Tibial artery (tissue), 4 donors: ENCODE results near the gene LDLRAD3.

Experiments used
- DNase-seq, 2 donors: peaks; one replicate each; pipeline ENCODE4 v3.0.0-alpha.2; 2019
- H3K27ac ChIP-seq, 2 donors: fragments of 200-600 bp; sonication (generic) in 1 of 2; 1 replicate in 1 of 2; 2 replicates in 1 of 2; pipeline ENCODE4 v1.5.1; 2018 to 2019; ENCODE audit warnings: mild to moderate bottlenecking in 1 of 2
- H3K27me3 ChIP-seq, 2 donors: fragments of 200-600 bp; sonication (generic) in 1 of 2; one replicate each; pipeline versions ENCODE4 v1.5.1 to v1.6.0; 2016 to 2019
- H3K36me3 ChIP-seq, 3 donors: fragments of 200-600 bp; sonication (generic) in 2 of 3; one replicate each; pipeline ENCODE4 v1.5.1; 2016 to 2019; ENCODE audit warnings: mild to moderate bottlenecking in 2 of 3
- H3K4me1 ChIP-seq, 4 donors: fragments of 200-600 bp; sonication (generic) in 2 of 4; 1 replicate in 3 of 4; 2 replicates in 1 of 4; pipeline ENCODE4 v1.5.1; 2016 to 2019
- H3K4me3 ChIP-seq, 2 donors: fragments of 200-600 bp; sonication (generic) in 1 of 2; 1 replicate in 1 of 2; 2 replicates in 1 of 2; pipeline ENCODE4 v1.5.1; 2018 to 2019; ENCODE audit warnings: mild to moderate bottlenecking in 2 of 2
- H3K9me3 ChIP-seq, 3 donors: fragments of 200-600 bp; sonication (generic) in 1 of 3; one replicate each; pipeline ENCODE4 v1.5.1; 2016 to 2019
- intact Hi-C: fragments of 100-400 bp; cut with DNase I; formaldehyde crosslinking; loops from one replicate; pipeline ENCODE4 v1.15.0; 2023; ENCODE audit warnings: low total_unique reads
- TF ChIP-seq, protein P1 (sequence below), 2 experiments: fragments of 200-600 bp in 1 of 2; fragments of 450-650 bp in 1 of 2; IDR thresholded peaks; one replicate each; pipeline ENCODE4 v1.5.1; 2017 to 2019; ENCODE audit warnings: antibody characterized with exemption in 2 of 2, mild to moderate bottlenecking in 1 of 2, moderate library complexity in 1 of 2

The LDLRAD3 gene

DNA sequence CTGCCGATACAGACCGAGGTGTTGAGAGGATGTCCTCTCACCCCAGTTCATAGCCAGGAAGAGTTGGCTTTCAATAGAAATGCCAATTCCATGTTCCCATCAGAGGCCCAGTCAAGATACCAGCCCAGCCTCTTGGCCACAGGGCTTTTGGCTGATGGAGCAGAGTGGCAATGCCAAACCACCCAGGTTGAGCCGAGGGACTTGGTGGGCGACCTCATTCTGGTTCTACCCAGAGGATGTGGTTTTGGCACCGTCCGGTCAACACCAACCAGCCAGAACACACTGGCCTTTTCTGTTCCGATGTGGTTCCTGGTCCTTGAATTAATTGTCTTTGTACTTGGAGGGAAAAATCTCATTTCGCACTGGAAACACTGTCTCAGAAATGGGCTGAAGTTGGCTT is 284.8 kb downstream of the LDLRAD3 start:
- peak overlapping the region; percentile 5 to 57 for H3K27ac ChIP-seq
- peak in 1 of 2 donors; percentile 69 for DNase-seq
- no peaks in the 10 kb centered on the region for H3K27me3 ChIP-seq
- TF ChIP-seq, protein P1, sequence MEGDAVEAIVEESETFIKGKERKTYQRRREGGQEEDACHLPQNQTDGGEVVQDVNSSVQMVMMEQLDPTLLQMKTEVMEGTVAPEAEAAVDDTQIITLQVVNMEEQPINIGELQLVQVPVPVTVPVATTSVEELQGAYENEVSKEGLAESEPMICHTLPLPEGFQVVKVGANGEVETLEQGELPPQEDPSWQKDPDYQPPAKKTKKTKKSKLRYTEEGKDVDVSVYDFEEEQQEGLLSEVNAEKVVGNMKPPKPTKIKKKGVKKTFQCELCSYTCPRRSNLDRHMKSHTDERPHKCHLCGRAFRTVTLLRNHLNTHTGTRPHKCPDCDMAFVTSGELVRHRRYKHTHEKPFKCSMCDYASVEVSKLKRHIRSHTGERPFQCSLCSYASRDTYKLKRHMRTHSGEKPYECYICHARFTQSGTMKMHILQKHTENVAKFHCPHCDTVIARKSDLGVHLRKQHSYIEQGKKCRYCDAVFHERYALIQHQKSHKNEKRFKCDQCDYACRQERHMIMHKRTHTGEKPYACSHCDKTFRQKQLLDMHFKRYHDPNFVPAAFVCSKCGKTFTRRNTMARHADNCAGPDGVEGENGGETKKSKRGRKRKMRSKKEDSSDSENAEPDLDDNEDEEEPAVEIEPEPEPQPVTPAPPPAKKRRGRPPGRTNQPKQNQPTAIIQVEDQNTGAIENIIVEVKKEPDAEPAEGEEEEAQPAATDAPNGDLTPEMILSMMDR (IDR thresholded peaks at IDR 0.05) = no peak
- intact Hi-C loops = no loop called here
- H3K9me3 ChIP-seq = no peaks in the 10 kb centered on the region
- H3K36me3 ChIP-seq = no peaks in the 10 kb centered on the region
- H3K4me1 ChIP-seq = peaks cover 0 to 38% (median 24%) of the 10 kb centered on the region in 4 donors
- H3K4me3 ChIP-seq = no peak overlapping the region

DNA sequence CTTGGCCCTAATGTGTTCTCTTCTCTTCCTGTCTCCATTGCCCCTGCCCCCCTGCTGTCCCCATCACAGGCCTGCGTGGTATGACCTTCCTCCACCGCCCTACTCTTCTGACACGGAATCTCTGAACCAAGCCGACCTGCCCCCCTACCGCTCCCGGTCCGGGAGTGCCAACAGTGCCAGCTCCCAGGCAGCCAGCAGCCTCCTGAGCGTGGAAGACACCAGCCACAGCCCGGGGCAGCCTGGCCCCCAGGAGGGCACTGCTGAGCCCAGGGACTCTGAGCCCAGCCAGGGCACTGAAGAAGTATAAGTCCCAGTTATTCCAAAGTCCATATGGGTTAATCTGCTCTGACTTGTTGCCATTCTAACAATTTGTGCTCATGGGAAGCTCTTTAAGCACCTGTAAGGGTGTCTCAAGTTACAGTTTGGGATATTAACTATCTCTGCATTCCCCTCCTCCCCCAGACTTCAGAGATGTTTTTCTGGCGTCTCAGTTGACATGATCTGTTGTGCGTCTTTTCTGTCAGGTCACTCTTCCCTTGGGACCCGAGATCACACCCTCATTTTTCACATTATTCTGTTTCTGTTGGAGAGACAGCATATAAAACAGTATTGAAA is 285.3 kb downstream of the LDLRAD3 start:
- intact Hi-C loops = no loop called here
- Histone ChIP-seq H3K4me1 (peaks cover 0 to 38% (median 24%) of the 10 kb centered on the region in 4 donors), H3K4me3 (no peak overlapping the region), H3K27me3 (no peaks in the 10 kb centered on the region), H3K36me3 (no peaks in the 10 kb centered on the region), H3K27ac (peak overlapping the region; percentile 5 to 57), H3K9me3 (no peaks in the 10 kb centered on the region)
- TF ChIP-seq, protein P1 (IDR thresholded peaks at IDR 0.05) = no peak
- DNase-seq = no peak

DNA sequence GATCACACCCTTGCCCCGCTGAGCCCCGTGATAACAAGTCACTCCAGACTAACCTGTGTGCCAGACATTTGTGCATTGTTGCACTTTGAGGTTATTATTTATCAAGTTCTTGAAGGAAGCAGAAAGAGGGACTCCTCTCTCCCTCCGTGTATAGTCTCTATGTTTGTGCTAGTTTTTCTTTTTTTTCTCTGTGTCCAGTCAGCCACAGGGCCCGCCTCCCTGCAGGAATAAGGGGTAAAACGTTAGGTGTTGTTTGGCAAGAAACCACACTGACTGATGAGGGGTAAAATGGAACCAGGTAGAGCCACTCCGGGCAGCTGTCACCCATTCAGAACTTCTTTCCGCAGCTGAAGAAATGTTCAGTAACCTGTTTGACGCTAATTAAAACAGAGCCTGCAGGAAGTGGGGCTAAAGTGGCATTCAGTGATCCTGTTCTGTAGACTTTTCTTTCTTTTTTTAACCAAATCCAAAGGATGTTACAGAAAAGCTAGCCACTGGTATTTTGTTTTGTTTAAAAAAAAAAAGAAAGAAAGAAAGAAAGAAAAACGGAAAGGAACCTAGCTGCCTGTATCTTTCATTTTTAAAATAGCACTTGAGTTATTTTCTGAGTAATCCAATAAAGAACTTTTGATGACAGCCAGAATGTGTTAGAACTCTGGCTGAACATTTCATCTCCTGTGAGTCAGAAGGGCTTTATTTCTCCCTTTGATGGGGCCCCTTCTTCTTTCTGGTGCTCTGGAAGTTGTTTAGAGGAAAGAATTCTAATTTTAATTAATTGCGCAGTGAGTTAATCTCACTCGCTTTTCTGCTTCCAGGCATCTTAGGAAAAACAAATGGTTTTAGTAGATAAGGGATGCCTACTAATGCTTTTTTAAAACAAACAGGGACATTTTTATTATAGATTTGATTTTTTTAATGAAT is 287.2 kb downstream of the LDLRAD3 start:
- H3K27ac ChIP-seq = no peak overlapping the region
- peaks cover 0 to 38% (median 24%) of the 10 kb centered on the region in 4 donors for H3K4me1 ChIP-seq
- TF ChIP-seq, protein P1 (IDR thresholded peaks at IDR 0.05) = no peak
- no peaks in the 10 kb centered on the region for H3K27me3 ChIP-seq
- no peaks in the 10 kb centered on the region for H3K36me3 ChIP-seq
- H3K9me3 ChIP-seq = no peaks in the 10 kb centered on the region
- no peak for DNase-seq
- intact Hi-C loops = no loop called here
- no peak overlapping the region for H3K4me3 ChIP-seq

DNA sequence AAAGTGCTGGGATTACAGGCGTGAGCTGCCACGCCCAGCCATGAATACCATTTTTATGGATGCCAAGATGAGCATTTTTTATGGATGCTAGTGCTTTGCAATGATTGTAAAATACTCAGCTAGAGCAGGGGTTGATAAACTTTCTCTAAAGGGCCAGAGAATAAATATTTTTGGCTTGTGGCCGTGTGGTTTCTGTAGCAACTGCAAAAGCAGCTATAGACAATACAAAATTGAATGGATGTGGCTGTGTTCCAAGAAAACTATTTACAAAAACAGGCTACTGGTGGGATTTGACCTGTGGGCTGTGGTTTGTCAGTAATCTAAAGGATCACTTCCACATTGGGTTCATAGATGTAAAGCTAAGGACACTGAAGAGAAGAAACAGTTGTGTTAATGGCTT is 289.3 kb downstream of the LDLRAD3 start:
- TF ChIP-seq, protein P1 (IDR thresholded peaks at IDR 0.05) = no peak
- no peak overlapping the region for H3K4me3 ChIP-seq
- no peak for DNase-seq
- H3K4me1 ChIP-seq = peaks cover 0 to 38% (median 24%) of the 10 kb centered on the region in 4 donors
- no peak overlapping the region for H3K27ac ChIP-seq
- no peaks in the 10 kb centered on the region for H3K27me3 ChIP-seq
- intact Hi-C loops = no loop called here
- H3K36me3 ChIP-seq = no peaks in the 10 kb centered on the region
- H3K9me3 ChIP-seq = no peaks in the 10 kb centered on the region

DNA sequence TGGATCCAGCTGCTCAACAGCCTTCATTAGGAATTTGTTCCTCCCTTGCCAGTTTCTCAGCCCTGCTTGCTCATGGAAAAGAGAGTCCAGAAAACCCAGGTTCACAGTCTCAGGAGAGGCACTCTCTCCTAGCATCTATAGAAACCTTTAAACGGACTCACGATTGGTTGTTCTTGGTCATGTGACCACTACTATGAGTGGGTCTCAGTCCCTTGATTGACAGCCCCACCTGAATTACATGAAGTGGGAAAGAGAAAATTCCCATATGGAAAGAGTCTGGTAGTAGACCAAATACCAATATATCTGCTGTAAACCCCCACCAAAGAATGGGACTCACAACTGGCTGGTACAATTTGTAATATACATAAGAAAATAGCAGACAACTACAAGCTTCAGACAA is 291.0 kb downstream of the LDLRAD3 start:
- TF ChIP-seq, protein P1 (IDR thresholded peaks at IDR 0.05) = no peak

More for the DNA sequence above, 291.0 kb downstream of the LDLRAD3 start:
- no peak for DNase-seq
- Histone ChIP-seq H3K9me3 (no peaks in the 10 kb centered on the region), H3K27me3 (no peaks in the 10 kb centered on the region), H3K36me3 (no peaks in the 10 kb centered on the region), H3K4me1 (peaks cover 0 to 23% (median 16%) of the 10 kb centered on the region in 4 donors), H3K27ac (no peak overlapping the region), H3K4me3 (no peak overlapping the region)
- intact Hi-C loops = no loop called here
